HL-60 (cell line): ENCODE data around the gene FSTL4.

ENCODE experiments used
- DNase-seq, 2 experiments: peaks; one replicate each; pipeline ENCODE4 v3.0.0-alpha.2; 2010 to 2020; ENCODE audit warnings: low read depth in 1 of 2, low spot score in 1 of 2
- H3K27ac ChIP-seq: fragments of 250-450 bp; sonication (Bioruptor Pico); replicated peaks from 2 replicates; pipeline ENCODE4 v1.5.1; 2020; ENCODE audit warnings: mild to moderate bottlenecking, moderate library complexity
- H3K27me3 ChIP-seq: fragments of 250-450 bp; sonication (Bioruptor Pico); 2 replicates; pipeline ENCODE4 v1.5.1; 2021; ENCODE audit warnings: mild to moderate bottlenecking, moderate library complexity; ENCODE audit not compliant: insufficient read depth, poor library complexity, severe bottlenecking
- H3K4me3 ChIP-seq: replicated peaks from 2 replicates; pipeline ENCODE4 v1.5.1; 2011; ENCODE audit warnings: mild to moderate bottlenecking, control low read depth, low read length; ENCODE audit not compliant: insufficient read depth
- CTCF ChIP-seq: IDR thresholded peaks from one replicate; pipeline ENCODE4 v1.5.1; 2011; ENCODE audit warnings: low read length, control low read depth, inconsistent platforms; ENCODE audit not compliant: insufficient read depth
- GABPA ChIP-seq: IDR thresholded peaks from 2 replicates; pipeline ENCODE4 v1.6.1; 2012; ENCODE audit warnings: low read depth
- POLR2AphosphoS5 ChIP-seq: IDR thresholded peaks from 2 replicates; pipeline ENCODE4 v1.6.1; 2012; ENCODE audit warnings: low read depth
- REST ChIP-seq: IDR thresholded peaks from 2 replicates; pipeline ENCODE4 v1.6.1; 2012; ENCODE audit warnings: low read depth; ENCODE audit not compliant: insufficient replicate concordance
- SPI1 ChIP-seq: IDR thresholded peaks from 2 replicates; pipeline ENCODE4 v1.6.1; 2012; ENCODE audit warnings: low read depth, mild to moderate bottlenecking, borderline replicate concordance

Gene FSTL4

GRCh38 chr5:133453084-133453780 is 159.1 kb downstream of the FSTL4 start:
- Histone ChIP-seq H3K27ac (no peak overlapping the region), H3K27me3 (no peaks in the 10 kb centered on the region), H3K4me3 (no peak overlapping the region)
- TF ChIP-seq CTCF (no peak), REST (no peak)
- no peak for DNase-seq

GRCh38 chr5:133451926-133452325 is 160.4 kb downstream of the FSTL4 start:
- Histone ChIP-seq H3K4me3 (no peak overlapping the region), H3K27ac (no peak overlapping the region), H3K27me3 (no peaks in the 10 kb centered on the region)
- no peak for DNase-seq
- TF ChIP-seq POLR2AphosphoS5, result no peak

- no peak for TF ChIP-seq GABPA
- TF ChIP-seq SPI1, result no peak
- TF ChIP-seq REST, result no peak
- TF ChIP-seq POLR2AphosphoS5, result no peak
- Histone ChIP-seq H3K4me3 (no peak overlapping the region), H3K27me3 (no peaks in the 10 kb centered on the region), H3K27ac (no peak overlapping the region)
- DNase-seq, result no peak
Observed at GRCh38 chr5:133450286-133450685, 162.1 kb downstream of the FSTL4 start.

- H3K27ac ChIP-seq, result no peak overlapping the region
- no peak for DNase-seq
- H3K27me3 ChIP-seq, result no peaks in the 10 kb centered on the region
- TF ChIP-seq POLR2AphosphoS5, result no peak
- TF ChIP-seq GABPA, result no peak
- no peak for TF ChIP-seq REST
- TF ChIP-seq CTCF, result no peak
- no peak for TF ChIP-seq SPI1
- no peak overlapping the region for H3K4me3 ChIP-seq
Observed at GRCh38 chr5:133449181-133449580, 163.2 kb downstream of the FSTL4 start.
